ENCODE measurements around the gene ZNF444. TPM values are rescaled to one million over a fixed set of nuclear protein-coding genes. Genes with fewer than 3 reads are reported as not detected.
"Not testable (repeated sequence)": the region's sequence is repeated elsewhere in the genome, so short reads cannot be mapped to it uniquely, and the experiment has no call there.

Gene ZNF444
- total RNA-seq, 1 donor from 2014 or later, result 19.2 TPM

DNA sequence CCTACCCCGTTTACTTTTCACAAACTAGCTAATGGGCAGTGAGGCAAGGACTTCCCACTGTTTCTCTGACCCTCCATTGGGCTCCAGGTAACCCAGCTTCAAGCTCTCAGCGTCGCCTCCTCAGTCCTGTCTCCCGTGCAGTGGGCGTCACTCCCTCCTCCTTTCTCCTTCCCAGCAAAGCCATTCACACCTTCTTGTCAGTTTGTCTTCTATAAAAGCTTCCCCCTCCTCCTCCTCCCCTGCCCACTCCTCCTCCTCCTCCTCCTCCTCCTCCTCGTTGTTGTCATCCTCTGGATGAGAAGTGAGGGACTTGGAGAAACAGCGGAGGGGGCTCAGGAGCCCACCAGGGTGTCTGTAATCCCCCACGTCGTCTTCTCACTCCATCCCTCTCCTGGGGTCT lies 33.0 kb downstream of the ZNF444 start:
- H3K27me3 ChIP-seq (ENCODE audit: low read depth), result peaks cover 53% of the 10 kb centered on the region
- intact Hi-C loops (cut with micrococcal nuclease), result loop anchor here (5.0 kb wide), 1 partner anchor 97 kb away; no protein-coding TSS in a partner anchor
- H3K4me3 ChIP-seq, result no peak overlapping the region
- H3K4me1 ChIP-seq, result peaks cover 17% of the 10 kb centered on the region
- H3K27ac ChIP-seq (replicated peaks), result no peak overlapping the region
- H3K9me3 ChIP-seq (replicated peaks), result no peaks in the 10 kb centered on the region
- no peaks in the 10 kb centered on the region for H3K36me3 ChIP-seq
- TF ChIP-seq, protein P1, sequence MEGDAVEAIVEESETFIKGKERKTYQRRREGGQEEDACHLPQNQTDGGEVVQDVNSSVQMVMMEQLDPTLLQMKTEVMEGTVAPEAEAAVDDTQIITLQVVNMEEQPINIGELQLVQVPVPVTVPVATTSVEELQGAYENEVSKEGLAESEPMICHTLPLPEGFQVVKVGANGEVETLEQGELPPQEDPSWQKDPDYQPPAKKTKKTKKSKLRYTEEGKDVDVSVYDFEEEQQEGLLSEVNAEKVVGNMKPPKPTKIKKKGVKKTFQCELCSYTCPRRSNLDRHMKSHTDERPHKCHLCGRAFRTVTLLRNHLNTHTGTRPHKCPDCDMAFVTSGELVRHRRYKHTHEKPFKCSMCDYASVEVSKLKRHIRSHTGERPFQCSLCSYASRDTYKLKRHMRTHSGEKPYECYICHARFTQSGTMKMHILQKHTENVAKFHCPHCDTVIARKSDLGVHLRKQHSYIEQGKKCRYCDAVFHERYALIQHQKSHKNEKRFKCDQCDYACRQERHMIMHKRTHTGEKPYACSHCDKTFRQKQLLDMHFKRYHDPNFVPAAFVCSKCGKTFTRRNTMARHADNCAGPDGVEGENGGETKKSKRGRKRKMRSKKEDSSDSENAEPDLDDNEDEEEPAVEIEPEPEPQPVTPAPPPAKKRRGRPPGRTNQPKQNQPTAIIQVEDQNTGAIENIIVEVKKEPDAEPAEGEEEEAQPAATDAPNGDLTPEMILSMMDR (IDR thresholded peaks at IDR 0.05; ENCODE audit: borderline replicate concordance), result no peak
- no peak for DNase-seq

DNA sequence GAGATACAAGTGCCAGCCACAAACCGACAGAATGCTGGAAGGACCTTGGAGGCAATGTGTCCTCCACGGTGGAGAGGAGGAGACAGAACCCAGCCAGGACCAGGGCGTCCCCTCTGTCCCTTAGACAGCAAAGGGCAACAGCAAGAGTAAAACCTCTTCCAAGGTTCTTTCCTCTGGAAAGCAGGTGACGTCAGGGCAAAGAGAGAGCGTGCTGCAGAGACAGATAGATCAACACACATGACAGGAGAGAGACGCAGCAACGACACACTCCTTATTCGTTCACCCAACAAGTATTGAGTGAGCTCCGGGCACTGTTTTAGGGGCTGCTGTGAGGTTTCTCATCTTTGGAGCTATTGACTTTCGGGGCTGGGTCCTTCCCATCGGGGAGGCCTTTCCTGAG lies 33.5 kb downstream of the ZNF444 start:
- no peak for DNase-seq
- no peaks in the 10 kb centered on the region for H3K36me3 ChIP-seq
- peaks cover 53% of the 10 kb centered on the region for H3K27me3 ChIP-seq (ENCODE audit: low read depth)
- intact Hi-C loops (cut with micrococcal nuclease), result loop anchor here (5.0 kb wide), 1 partner anchor 97 kb away; no protein-coding TSS in a partner anchor
- no peaks in the 10 kb centered on the region for H3K9me3 ChIP-seq (replicated peaks)
- TF ChIP-seq, protein P1 (IDR thresholded peaks at IDR 0.05; ENCODE audit: borderline replicate concordance), result no peak
- peaks cover 17% of the 10 kb centered on the region for H3K4me1 ChIP-seq
- no peak overlapping the region for H3K4me3 ChIP-seq
- H3K27ac ChIP-seq (replicated peaks), result no peak overlapping the region

DNA sequence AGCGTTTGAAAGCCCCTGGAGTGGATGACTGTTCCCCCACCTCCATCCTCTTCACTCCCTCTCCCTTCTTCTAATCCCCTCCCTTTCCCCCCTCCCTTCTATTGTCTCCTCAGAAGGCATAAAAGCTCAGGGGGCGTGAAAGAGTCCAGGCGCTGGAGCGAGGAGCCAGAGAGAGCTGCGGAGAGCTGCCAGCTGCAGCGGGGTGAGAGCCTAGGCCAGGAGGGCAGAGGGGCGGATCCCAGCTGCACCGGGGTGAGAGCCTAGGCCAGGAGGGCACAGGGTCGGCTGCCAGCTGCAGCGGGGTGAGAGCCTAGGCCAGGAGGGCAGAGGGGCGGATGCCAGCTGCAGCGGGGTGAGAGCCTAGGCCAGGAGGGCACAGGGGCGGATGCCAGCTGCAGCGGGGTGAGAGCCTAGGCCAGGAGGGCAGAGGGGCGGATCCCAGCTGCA lies 34.8 kb downstream of the ZNF444 start, which contains the start of gene GALP:
GALP (plus strand) TSS at position 148 of the 447 bp plus-strand sequence. CDS start 1,101 bp downstream, outside the sequence.
- H3K4me1 ChIP-seq; H3K36me3 ChIP-seq; H3K27ac ChIP-seq (replicated peaks); intact Hi-C loops (cut with micrococcal nuclease); H3K9me3 ChIP-seq (replicated peaks); DNase-seq; H3K4me3 ChIP-seq: not testable (repeated sequence)
- H3K27me3 ChIP-seq (ENCODE audit: low read depth), result peaks cover 59% of the 10 kb centered on the region

DNA sequence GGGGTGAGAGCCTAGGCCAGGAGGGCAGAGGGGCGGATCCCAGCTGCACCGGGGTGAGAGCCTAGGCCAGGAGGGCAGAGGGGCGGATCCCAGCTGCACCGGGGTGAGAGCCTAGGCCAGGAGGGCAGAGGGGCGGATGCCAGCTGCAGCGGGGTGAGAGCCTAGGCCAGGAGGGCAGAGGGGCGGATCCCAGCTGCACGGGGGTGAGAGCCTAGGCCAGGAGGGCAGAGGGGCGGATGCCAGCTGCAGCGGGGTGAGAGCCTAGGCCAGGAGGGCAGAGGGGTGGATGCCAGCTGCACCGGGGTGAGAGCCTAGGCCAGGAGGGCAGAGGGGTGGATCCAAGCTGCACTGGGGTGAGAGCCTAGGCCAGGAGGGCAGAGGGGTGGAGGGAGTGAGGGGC lies 35.2 kb downstream of the ZNF444 start:
- H3K4me3 ChIP-seq; H3K36me3 ChIP-seq; H3K9me3 ChIP-seq (replicated peaks); H3K4me1 ChIP-seq; DNase-seq; H3K27ac ChIP-seq (replicated peaks); intact Hi-C loops (cut with micrococcal nuclease): not testable (repeated sequence)
- peaks cover 59% of the 10 kb centered on the region for H3K27me3 ChIP-seq (ENCODE audit: low read depth)

DNA sequence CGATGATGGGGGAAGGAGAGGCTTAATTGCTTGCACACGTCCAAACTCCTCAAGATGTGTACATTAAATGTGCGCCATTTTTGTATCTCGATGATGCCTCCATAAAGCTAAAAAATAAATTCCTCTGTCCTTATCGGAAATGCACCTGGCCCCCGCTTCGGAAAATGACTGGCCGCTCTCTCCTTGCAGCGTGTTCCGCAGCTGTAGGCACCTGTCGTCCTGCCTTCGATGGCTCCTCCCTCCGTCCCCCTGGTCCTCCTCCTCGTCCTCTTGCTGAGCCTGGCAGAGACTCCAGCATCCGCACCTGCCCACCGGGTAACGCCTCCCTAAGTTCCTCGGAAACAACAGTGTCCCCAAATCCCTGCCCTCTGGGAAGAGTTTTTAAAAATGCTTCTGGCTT lies 35.8 kb downstream of the ZNF444 start:
- Histone ChIP-seq H3K36me3 (no peaks in the 10 kb centered on the region), H3K27me3 (ENCODE audit: low read depth) (peaks cover 65% of the 10 kb centered on the region), H3K4me1 (peaks cover 2% of the 10 kb centered on the region), H3K9me3 (replicated peaks) (no peaks in the 10 kb centered on the region), H3K27ac (replicated peaks) (no peak overlapping the region), H3K4me3 (no peak overlapping the region)
- intact Hi-C loops (cut with micrococcal nuclease), result no loop called here
- TF ChIP-seq, protein P1 (IDR thresholded peaks at IDR 0.05; ENCODE audit: borderline replicate concordance), result no peak
- DNase-seq, result no peak

DNA sequence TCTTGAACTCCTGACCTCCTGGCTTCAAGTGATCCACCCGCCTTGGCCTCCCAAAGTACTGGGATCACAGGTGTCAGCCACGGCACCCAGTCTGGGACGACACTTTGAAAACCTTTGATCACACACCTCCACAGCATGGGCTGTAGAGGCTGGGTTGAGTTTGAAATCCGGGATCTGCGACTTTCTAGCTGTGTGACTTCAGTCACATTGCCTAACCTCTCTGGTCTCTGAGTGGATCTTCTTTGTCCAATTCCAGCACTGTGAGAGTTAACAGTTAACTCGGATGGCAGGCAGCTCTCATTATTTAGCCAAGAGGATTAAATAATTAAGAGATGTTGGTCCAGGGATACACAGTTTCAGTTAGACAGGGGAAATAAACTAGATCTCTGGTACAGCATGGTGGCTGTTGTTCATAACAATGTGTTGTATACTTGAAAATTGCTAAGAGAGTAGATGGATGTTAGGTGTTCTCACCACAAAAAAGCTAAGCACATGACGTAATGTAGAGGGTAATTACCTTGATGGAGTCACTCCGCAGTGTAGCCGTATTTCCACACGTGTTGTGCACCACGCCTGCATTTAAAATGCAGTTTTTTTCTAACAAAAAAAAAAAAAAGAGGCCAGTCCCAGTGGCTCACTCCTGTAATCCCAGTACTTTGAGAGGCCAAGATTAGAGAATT lies 36.6 kb downstream of the ZNF444 start:
- H3K4me1 ChIP-seq, result no peaks in the 10 kb centered on the region
- no peaks in the 10 kb centered on the region for H3K9me3 ChIP-seq (replicated peaks)
- no peak overlapping the region for H3K27ac ChIP-seq (replicated peaks)
- H3K4me3 ChIP-seq, result no peak overlapping the region
- H3K27me3 ChIP-seq (ENCODE audit: low read depth), result peaks cover 73% of the 10 kb centered on the region
- no peak for DNase-seq
- TF ChIP-seq, protein P1 (IDR thresholded peaks at IDR 0.05; ENCODE audit: borderline replicate concordance), result no peak
- no peaks in the 10 kb centered on the region for H3K36me3 ChIP-seq
- intact Hi-C loops (cut with micrococcal nuclease), result no loop called here
